HG02852 (cell line): ENCODE results near the gene NELL1.

Experiments used
- ATAC-seq: cut with Tn5 transposase; IDR thresholded peaks from one replicate; pipeline ENCODE4 v1.9.1; 2021; ENCODE audit warnings: mild to moderate bottlenecking, moderate library complexity; ENCODE audit not compliant: unreplicated experiment

The NELL1 gene

DNA sequence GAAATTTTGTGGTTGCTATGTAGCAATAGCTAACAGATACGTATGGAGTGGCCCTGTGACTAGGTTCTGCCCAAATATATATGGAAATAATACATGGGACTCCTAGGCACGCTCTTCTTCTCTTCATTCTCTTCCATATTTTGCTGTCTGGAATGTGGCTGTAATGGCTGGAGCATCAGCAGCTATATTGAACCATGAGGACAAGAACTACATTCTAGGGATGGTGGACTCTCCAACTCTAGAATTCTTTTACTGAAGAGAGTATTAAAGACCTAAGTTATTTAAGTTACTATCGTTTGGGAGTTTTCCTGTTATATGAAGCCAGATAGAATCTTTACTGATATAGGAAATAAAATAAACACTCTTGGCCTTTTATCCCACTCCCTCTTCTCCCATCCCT, 7.5 kb upstream of the NELL1 start:
- no peak for ATAC-seq

DNA sequence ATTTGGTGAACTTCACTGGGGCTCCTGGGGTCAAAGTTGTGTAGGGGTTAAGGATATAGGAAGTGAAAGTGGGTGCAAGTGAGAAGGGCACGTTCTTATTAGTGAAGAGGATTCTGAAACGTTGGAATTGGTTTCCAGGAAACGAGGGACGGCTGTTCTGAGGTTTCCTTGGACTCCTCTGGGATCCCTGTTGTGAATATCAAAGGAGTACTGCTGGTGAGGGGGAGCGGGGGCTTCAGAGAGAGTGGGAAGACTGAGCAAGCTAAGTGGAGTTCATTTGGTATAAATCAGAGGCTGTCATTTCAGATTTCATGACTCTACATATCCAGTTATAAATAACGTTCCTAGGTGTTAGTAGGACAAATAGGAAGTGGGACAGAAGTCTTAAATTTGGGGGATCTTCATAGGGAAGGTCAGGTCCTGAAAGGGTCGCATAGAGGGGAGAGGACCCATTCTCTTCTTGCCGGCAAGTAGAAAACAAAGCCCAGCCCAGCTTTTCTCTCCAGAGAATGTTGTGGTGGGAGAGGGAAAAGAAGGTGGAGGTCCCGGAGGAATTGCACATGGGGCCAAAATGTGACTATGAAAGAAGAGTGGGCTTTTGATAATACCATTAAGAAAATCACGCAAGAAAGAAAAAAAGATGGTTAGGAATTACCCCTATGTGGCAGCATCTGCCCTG, 1.1 kb upstream of the NELL1 start:
- no peak for ATAC-seq

DNA sequence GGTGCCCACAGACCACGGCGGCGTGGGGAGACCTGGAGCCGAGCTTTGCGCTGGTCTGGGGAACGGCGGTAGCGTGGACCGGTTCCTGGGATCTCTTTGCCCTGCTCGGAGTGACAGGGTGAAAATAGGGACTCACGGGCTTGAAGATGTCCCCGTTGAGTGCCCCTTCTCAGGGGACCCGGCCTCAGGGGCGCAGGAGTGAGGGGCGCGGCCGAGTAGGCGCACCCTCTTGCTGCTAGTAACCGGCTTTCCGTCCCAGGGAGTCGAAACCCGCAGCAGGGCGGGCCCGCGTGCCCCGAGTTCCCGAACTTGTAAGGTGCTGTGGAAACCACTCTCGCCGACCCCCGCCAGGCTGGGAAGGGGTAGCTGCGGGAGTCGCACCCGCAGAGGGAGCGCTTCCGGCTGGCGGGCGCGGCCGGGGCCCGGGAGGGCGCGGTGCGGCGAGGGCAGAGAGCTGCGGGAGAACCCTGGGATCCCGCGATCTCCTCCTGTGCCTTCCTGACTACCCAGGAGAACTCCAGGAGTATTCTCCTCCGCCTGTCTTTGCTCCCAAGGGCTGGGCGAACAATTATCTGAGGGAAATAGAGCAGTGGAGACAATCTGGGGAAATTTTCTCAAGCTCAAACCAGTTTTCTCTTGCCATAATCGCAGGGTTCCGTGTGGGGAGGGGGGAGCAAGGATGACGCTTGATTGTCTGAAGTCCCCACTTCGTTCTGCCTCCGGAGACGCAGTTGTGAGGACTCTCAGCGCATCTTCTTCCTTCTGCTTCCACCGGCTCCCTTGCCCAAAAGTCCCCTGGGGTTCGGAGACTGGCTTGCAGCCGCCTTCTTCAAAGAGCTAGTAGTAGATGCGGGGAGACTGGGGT, 666 bp downstream of the NELL1 start:
- ATAC-seq: no peak

DNA sequence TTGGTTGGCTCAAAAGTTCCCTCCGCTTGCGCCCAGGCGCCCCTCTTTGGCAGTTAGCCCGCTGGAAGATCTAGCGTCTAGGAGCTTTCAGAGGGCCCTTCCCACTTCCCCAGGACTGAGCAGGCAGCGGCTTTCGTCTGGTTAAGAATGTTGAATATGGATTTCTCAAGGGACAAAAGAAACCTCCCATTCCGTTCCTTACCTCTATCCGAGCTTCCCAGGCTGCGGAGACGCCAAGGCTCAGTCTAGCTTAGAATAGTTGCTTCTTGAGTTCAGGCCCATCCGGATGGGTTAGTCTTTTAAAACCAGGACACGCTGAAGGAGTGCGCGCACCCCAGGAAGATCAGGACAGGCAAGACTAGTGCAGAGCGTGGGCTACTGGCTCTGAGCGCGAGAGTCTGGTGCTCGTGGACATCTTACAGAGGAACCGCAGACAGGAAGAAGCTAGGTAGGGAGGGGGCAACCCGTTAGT, 1.6 kb downstream of the NELL1 start:
- ATAC-seq: no peak

DNA sequence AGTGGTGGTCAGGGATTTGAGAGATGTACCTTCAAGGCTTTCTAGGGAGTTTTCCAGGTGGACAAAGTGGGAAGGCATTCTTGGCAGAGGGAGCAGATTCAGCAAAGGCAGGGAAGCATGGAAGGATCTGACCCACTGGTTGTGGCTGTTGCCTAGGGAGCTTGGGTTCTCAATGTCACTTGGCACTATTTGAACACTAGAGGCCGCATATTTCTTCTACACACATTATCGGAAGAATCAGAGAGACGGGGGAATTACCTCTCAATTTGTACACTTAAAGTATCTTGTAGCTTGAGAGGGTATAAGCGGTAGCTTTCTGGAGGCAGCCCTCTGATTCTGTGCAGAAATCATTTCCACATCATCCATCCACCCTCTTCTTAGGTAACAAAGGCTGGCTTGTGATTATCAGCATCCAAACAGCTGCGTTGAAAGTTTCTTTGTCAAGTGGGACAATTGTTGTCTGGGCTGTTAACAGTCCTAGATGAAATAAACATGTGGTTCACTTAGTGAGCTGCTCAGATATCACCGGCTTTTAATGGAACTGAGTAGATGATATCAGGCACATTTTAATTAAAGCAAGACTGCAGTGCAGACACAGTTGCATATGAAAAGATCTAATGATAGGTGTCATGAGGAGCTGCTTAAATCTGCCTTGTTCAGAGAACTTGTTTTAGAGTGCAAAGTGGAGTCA, 2.6 kb downstream of the NELL1 start:
- ATAC-seq: no peak

DNA sequence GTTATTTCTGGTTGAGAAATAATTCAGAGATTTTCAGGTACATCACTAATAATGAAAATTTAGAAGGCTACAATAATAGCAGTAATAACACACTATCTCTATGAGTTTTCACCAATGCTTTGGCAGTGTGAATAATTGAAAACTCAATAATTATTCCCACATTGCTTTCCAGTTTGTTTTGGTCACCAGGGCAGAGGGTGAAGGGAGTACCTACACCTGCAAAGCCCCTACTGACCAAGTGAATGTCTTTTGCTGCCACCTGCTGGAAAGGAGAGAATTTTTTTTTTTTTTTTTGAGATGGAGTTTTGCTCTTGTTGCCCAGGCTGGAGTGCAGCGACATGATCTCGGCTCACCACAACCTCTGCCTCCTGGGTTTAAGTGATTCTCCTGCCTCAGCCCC, 3.2 kb downstream of the NELL1 start:
- ATAC-seq: peak; percentile 43

DNA sequence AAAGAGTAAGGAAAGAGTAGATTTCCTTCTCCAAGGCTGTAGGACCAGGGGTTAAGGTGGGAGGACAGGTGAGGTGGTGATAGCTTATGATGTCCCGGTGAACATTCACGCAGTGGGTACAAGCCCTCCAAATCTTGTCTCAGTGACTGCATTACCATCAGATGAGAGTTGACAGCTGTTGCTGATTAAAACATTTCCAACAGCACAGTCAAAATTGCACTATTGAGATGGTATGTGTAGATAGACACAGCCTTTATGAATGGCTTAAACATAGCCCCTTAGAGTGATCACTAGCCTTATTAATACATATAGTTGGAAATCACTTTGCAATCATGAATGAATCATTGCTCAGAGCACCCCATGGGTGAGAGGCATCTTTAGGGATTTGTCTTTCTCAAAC, 7.3 kb downstream of the NELL1 start:
- no peak for ATAC-seq

DNA sequence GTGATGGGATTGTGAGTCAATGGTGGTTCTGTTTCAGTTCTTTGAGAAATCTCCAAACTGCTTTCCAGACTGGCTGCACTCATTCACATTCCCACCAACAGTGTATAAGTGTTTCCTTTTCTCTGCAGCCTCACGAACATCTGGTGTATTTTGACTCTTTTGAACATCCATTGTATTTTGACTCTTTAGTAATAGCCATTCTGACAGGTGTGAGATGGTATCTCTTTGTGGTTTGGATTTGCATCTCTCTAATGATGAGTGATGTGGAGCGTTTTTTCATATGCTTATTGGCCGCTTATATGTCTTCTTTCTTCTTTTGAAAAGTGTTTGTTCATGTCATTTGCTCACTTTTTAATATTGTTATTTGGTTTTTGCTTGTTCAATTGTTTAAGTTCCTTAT, 19.4 kb downstream of the NELL1 start:
- ATAC-seq: no peak

DNA sequence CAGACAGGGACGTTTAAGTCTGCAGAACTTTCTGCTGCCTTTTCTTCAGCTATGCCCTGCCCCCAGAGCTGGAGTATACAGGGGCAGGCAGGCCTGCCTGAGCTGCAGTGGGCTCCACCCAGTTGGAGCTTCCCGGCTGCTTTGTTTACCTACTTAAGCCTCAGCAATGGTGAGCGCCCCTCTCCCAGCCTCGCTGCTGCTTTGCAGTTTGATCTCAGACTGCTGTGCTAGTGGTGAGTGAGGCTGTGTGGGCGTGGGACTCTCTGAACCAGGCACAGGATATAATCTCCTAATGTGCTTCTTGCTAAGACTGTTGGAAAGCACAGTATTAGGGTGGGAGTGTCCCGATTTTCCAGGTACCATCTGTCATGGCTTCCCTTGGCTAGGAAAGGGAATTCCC, 38.5 kb downstream of the NELL1 start:
- no peak for ATAC-seq

DNA sequence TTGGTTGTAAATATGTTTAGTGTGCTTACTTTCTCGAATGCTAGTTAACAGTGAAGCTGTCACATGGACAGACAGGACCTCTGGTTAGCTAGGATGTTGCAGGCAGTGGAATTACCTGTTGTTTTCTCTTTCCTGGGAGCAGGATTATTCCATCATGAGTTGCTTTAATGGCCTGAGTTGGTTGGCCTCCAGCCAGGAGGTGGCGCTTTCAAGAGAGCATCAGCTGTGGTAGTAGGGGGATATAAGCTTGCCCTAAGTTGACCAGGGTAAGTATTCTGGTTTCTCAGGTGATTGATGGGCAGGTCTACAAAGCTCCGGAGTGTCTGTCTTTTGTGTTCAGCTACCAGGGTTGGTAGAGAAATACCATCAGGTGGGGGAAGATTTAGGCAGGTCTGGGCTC, 43.5 kb downstream of the NELL1 start:
- no peak for ATAC-seq

DNA sequence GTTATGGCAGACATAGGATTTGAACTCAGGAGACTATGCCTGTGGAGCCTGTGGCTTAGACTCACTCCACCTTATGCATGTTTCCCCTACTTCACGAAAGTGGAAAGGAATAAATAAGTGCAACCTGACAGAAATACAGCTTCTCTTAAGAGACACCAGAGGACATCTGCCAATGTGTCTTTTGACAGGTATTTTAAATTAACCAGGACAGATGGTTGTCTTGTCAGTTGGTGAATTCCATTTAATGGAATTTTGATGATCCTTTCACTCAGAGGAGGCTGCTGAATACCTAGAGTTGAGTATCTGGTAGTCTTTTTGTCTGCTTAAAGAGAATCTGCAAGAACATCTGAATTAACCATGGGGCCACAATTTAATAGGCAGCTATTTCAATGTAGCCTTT, 46.1 kb downstream of the NELL1 start:
- ATAC-seq: no peak

DNA sequence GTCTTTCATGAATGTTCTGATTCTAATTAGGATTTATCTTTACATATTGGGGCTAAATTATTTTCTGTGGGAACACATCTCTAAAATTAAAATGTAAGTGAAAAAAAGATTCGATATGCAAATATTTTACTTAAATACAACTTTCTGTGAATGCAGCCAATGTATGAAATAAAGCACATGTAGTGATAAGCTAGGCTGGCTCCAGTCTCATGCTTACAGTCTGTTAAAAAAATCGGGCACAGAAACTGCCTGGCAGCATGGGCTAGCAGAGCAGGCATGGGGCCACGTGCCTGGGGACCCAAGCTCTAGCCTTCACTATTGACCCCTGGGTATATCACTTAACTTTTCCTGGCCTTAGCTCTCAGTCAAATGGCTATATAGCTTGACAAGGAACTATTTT, 46.5 kb downstream of the NELL1 start:
- no peak for ATAC-seq

DNA sequence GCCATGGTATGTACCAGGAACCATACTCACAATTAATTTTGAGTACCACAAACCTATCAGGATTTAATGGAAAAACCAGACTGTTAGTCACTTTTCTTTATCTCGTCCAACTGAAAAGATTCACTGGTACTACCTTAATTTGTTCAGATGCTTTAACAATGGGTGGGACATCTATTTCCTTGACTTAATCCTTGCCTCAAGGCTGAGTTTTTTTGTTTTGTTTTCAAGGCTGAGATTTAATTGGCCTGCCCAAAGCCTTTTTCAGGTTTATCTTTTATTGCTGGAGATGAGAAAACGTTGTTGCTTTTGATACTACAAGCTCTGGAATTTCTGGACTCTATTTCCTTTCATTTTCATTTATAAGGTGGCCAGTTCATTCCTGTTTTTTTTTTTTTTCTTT, 50.4 kb downstream of the NELL1 start:
- ATAC-seq: no peak

DNA sequence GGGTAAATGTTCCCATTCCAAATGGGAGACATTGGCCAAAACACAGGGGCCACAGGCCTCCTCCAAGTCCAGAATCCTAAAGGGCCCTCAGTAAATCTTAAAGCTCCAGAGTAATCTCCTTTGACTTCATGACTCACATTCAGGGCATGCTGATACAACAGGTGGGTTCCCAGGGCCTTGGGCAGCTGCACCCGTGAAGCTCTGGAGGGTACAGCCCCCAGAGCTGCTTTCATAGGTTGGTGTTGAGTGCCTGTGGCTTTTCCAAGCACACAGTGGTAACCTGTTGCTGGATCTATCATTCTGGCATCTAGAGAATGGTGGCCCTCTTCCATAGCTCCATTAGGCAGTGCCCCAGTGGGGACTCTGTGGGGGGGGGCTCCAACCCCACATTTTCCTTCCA, 54.0 kb downstream of the NELL1 start:
- ATAC-seq: no peak

DNA sequence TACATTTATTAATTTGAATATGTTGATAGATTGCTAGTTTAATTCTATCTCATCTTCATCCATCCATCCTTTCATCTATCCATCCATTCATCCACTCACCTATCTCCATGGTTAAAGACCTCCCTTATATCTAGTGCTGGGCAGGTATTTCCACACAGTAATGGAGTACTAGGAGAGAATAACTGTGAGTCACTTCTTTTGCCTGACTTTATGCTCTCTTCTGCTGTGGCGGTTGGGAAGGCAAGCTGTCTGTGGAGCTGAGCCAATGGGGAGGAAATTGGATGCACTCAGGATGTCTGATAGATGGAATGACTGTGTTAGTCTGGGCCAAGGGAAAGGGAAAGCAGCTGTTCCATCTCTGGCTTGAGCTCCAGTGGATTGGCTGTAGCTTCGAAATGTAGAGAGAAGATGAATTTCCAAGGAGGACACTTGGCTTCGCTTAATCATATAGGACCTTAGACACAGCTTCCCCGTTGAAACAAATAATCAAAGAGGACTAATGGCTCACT, 60.3 kb downstream of the NELL1 start:
- ATAC-seq: no peak

DNA sequence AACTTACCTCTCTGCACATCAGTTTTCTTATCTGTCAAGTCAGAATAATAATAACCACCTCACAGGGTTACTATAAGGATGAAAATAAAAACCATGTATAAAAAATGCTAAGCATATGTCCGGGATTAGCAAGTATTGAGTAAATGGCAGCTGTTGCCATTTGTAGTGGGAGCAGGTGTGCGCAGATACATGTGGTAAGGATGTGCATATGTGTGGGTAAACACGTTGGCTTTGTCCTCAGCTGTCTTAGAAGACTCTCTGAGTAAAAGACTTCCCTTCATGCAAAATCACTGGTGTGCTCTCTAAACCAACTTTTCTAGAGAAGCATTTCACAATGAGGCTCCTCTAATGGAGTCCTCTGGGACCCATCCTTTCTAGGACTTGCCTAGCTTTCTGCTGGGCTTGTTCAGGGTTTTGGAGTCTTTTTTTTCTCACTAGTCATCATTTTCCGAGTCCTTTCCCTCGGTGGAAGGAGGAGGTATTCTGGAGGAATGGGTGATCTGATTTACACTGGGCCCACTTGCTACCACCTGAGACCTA, 62.4 kb downstream of the NELL1 start:
- ATAC-seq: no peak

DNA sequence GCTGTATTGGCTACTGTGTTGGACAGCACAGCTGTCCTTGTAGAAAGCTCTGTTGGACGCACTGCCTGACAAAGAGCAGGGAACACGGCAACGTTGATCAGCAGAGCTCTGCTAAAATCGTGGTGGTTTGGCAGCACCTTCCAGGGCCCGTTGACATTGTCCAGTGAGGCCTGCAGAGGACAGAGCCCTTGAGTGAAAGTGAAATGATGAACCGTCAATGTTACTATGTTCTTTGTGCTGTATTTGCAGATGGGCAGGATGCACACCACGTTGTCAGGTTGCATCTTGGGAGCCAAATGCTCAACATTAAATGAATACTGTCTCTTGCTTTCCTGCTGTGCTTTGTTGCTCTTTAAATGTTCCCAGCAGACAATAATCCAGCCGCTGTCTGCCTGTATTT, 69.7 kb downstream of the NELL1 start:
- ATAC-seq: no peak

DNA sequence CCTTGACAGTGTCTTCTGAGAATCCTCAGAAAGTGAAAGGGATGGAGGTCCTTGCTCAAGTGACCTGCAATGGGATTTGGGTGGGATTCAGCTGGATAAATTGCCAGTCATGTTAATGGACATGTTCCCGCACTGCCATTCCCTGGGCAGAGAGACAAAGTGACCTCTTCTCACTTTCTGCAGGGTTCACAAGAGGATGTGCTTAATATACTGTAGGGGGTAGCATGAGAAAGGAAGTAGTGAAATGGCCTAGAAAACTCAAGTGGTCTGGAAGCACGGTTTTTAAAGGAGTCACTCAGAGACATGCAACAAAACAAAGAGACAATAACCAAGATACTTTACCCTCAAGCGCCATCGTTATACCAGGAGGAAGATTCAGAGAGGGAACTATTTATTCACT, 70.2 kb downstream of the NELL1 start:
- ATAC-seq: no peak

DNA sequence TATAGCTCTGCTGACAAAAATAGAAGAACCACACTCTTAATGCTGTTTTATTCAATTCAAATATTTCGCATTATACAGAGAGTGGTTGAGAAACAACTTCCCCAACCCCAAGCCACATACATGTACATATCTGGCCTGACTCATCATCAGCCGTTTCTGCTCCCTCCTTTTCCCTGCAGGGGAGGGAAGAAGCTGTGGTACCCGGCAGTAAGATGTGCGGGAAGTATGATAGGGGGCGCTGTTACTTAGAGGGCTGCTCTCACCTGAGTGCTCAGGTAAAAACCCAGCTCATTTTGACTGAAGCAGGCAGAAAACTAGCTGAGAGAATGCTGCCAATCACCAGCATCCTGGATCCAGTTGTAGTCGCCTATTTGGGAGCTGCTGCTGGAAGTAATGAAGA, 85.5 kb downstream of the NELL1 start:
- no peak for ATAC-seq

DNA sequence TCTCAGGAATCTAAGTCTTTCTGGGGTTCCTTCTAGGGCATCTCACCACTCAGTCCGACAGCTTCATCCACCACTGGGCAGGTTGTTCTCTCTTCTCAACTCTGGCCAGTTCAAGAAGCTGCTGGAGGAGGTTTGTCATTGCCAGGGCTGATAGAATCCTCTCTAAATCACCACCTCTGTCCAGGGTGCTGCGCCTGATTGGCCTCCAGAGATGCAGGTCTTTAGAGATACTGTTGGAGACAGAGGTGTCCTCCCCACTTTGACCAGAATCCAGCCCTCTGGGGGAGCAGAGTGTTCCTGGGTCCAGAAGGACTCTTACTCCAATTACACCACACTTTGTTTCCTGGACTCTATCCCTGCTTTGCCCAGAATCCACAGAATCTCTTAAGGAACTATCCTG, 90.2 kb downstream of the NELL1 start:
- no peak for ATAC-seq

DNA sequence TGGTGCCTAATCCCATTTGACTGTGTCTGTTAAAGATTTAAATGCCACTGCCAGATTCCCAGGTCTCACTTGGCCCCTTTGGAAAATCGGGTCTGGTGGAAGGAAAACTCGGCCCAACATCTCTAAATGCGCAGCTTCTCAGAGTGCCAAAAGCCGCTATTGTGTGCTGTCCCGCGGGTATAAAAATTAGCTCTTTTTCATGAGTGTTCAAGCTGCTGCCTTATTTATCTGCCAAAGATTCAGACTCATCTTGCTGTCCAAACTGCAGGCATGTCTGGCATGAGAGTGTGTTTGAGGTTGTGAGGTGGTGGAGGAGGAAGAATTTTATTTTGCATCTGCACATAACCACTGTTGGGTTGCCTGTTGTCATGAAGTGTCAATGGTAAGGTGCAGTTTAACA, 91.4 kb downstream of the NELL1 start:
- no peak for ATAC-seq
